ENCODE measurements around the gene KIF1A.
"Not testable (repeated sequence)": the region's sequence is repeated elsewhere in the genome, so short reads cannot be mapped to it uniquely, and the experiment has no call there.

DNA sequence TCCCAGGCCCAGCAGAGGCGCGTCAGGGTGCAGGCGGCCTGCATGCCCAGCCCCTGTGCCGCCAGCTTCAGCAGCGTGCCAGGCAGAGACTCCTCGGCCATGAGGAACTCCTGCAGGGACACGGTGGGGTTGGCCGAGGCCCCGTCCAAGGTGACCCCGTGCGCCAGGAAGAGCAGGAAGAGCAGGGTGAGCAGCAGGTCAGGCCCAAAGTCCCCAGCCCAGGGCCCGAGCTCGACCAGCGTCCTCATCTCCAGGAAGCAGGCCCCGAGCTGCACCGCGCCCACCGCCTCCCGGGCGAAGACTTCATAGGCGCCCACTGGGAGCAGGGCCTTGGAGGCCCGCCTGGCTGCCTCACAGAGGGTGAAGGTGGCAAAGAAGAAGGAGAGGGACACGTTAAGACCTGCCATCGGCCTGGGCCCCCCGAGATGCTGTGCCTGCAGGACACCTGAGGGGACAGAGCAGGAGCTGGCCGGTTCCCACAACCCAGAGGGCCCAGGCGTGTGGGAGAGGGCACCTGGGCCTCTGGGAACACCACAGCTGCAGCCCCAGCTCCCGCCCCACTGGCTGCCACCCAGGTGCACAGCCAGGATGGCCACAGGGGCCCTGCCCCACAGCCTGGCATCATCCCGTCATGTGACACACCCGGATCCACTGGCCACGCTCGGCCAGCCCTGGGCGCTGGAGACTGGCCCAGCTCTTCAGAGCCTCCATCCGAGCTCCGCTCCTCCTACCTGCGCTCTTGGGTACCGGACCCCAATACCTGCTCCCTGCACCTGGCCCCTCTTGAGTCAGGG, 137.4 kb downstream of the KIF1A start, which contains the start of gene AQP12B:
- not testable (repeated sequence) for TF ChIP-seq CTCF (IDR thresholded peaks at IDR 0.05); ZNF121 (CRISPR knock-in tag; IDR thresholded peaks at IDR 0.05); NR2C2 (CRISPR knock-in tag; IDR thresholded peaks at IDR 0.05); ETV6 (CRISPR knock-in tag; IDR thresholded peaks at IDR 0.05); ZBTB21 (CRISPR knock-in tag; IDR thresholded peaks at IDR 0.05; ENCODE audit: borderline replicate concordance); FOXP4 (CRISPR knock-in tag; IDR thresholded peaks at IDR 0.05); NR3C1 (CRISPR knock-in tag; conservative IDR thresholded peaks at IDR 0.05; ENCODE audit: low read depth); SP1 (CRISPR knock-in tag; conservative IDR thresholded peaks at IDR 0.05)
- TF ChIP-seq, protein P1, sequence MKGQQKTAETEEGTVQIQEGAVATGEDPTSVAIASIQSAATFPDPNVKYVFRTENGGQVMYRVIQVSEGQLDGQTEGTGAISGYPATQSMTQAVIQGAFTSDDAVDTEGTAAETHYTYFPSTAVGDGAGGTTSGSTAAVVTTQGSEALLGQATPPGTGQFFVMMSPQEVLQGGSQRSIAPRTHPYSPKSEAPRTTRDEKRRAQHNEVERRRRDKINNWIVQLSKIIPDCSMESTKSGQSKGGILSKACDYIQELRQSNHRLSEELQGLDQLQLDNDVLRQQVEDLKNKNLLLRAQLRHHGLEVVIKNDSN (CRISPR knock-in tag; IDR thresholded peaks at IDR 0.05), result not testable (repeated sequence)
- TF ChIP-seq, protein P2, sequence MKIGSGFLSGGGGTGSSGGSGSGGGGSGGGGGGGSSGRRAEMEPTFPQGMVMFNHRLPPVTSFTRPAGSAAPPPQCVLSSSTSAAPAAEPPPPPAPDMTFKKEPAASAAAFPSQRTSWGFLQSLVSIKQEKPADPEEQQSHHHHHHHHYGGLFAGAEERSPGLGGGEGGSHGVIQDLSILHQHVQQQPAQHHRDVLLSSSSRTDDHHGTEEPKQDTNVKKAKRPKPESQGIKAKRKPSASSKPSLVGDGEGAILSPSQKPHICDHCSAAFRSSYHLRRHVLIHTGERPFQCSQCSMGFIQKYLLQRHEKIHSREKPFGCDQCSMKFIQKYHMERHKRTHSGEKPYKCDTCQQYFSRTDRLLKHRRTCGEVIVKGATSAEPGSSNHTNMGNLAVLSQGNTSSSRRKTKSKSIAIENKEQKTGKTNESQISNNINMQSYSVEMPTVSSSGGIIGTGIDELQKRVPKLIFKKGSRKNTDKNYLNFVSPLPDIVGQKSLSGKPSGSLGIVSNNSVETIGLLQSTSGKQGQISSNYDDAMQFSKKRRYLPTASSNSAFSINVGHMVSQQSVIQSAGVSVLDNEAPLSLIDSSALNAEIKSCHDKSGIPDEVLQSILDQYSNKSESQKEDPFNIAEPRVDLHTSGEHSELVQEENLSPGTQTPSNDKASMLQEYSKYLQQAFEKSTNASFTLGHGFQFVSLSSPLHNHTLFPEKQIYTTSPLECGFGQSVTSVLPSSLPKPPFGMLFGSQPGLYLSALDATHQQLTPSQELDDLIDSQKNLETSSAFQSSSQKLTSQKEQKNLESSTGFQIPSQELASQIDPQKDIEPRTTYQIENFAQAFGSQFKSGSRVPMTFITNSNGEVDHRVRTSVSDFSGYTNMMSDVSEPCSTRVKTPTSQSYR (CRISPR knock-in tag; IDR thresholded peaks at IDR 0.05), result not testable (repeated sequence)
- TF ChIP-seq, protein P3, sequence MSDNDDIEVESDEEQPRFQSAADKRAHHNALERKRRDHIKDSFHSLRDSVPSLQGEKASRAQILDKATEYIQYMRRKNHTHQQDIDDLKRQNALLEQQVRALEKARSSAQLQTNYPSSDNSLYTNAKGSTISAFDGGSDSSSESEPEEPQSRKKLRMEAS (CRISPR knock-in tag; IDR thresholded peaks at IDR 0.05), result not testable (repeated sequence)
